Measurements from ENCODE around the gene EFNB3. TPM values are rescaled to one million over a fixed set of nuclear protein-coding genes. Genes with fewer than 3 reads are reported as not detected.

The EFNB3 gene
- polyA plus RNA-seq, 1 of the 3 experiments (the other 2 are of a cell fraction) = 26.1 TPM

- DNase-seq = no peak
- no peak overlapping the region for H2AFZ ChIP-seq (ENCODE audit: low read depth)
- H3K36me3 ChIP-seq (replicated peaks in 1 of 2; ENCODE audit: control insufficient read depth in 1 of 2, insufficient read depth in 2 of 2, low read length in 1 of 2) = peaks cover 0 to 1% of the 10 kb centered on the region in 2 experiments
- peaks cover 3 to 27% of the 10 kb centered on the region in 2 experiments; a peak in 1 of 4 replicates for H3K4me1 ChIP-seq (ENCODE audit: control insufficient read depth in 1 of 2, insufficient read depth in 2 of 2, low read depth in 1 of 2, low read length in 1 of 2)
- H4K20me1 ChIP-seq (ENCODE audit: insufficient read depth) = no peaks in the 10 kb centered on the region
- peaks cover 10% of the 10 kb centered on the region for H3F3A ChIP-seq (replicated peaks; ENCODE audit: insufficient read depth)
- 92% methylated on average over 9 of the region's 10 CpGs for WGBS (ENCODE audit: low lambda C conversion rate)
- H3K27me3 ChIP-seq (ENCODE audit: insufficient read depth) = no peaks in the 10 kb centered on the region
- CTCF ChIA-PET = interaction anchor here (3.2 to 8.2 kb wide), 3 partner anchors 9 to 154 kb away, joined by 7 to 85 read pairs (median 82); partner anchors contain the start of genes EFNB3, TP53 and WRAP53
- TF ChIP-seq ZBTB33 (IDR thresholded peaks at IDR 0.05; ENCODE audit: borderline replicate concordance, low read depth) = no peak
- TF ChIP-seq USF2 (IDR thresholded peaks at IDR 0.05; ENCODE audit: borderline replicate concordance, low read depth, low read length) = no peak
- no peak for TF ChIP-seq REST (IDR thresholded peaks at IDR 0.05; ENCODE audit: low read depth, low read length)
- TF ChIP-seq MXI1 (IDR thresholded peaks at IDR 0.05; ENCODE audit: low read depth, low read length) = no peak
- TF ChIP-seq RCOR1 (IDR thresholded peaks at IDR 0.05; ENCODE audit: low read length) = no peak
- TF ChIP-seq YY1 (IDR thresholded peaks at IDR 0.05; ENCODE audit: low read depth) = no peak
- TF ChIP-seq ELF1 (IDR thresholded peaks at IDR 0.05) = no peak
- no peak for TF ChIP-seq SIN3A (IDR thresholded peaks at IDR 0.05; ENCODE audit: borderline replicate concordance, low read depth, low read length)
- no peak for TF ChIP-seq TAF1 (IDR thresholded peaks at IDR 0.05; ENCODE audit: borderline replicate concordance, low read depth, low read length)
- no peak for TF ChIP-seq NRF1 (IDR thresholded peaks at IDR 0.05; ENCODE audit: low read depth, low read length)
- TF ChIP-seq EZH2phosphoT487 (IDR thresholded peaks at IDR 0.05; ENCODE audit: borderline replicate concordance, low read depth) = no peak
- TF ChIP-seq GATA2 (CRISPR knock-in tag; IDR thresholded peaks at IDR 0.05) = no peak
- H3K79me2 ChIP-seq (ENCODE audit: insufficient read depth) = no peaks in the 10 kb centered on the region
- H3K27ac ChIP-seq (ENCODE audit: low read depth in 2 of 2, low read length in 1 of 2) = no peak overlapping the region
- no peak overlapping the region for H3K4me2 ChIP-seq
- H3K4me3 ChIP-seq (ENCODE audit: low read depth in 2 of 2, low read length in 1 of 2) = no peak overlapping the region
- H3K9me3 ChIP-seq = no peaks in the 10 kb centered on the region
- no peaks in the 10 kb centered on the region for H3K9me2 ChIP-seq
- POLR2A ChIA-PET = interaction anchor here (1.9 to 2.0 kb wide), 2 partner anchors 11 to 28 kb away, joined by 6 to 11 read pairs; partner anchors contain the start of genes EFNB3, TP53 and WRAP53
- H3K9ac ChIP-seq = no peak overlapping the region
Measured at GRCh38 chr17:7714721-7715594, 10.0 kb downstream of the EFNB3 start.

Measured in SK-N-SH (cell line).